H1 (cell line): ENCODE data around the gene COX5B. TPM values are rescaled to one million over a fixed set of nuclear protein-coding genes. Genes with fewer than 3 reads are reported as not detected.

Experiments used
- CREB1 ChIP-seq: IDR thresholded peaks from 2 replicates; pipeline ENCODE4 v1.6.1; 2012; ENCODE audit warnings: inconsistent platforms
- CTBP2 ChIP-seq: IDR thresholded peaks from 2 replicates; pipeline ENCODE4 v1.7.0; 2011; ENCODE audit warnings: borderline replicate concordance, mild to moderate bottlenecking, moderate library complexity, mixed read lengths, low read length; ENCODE audit not compliant: insufficient read depth, insufficient read length
- EP300 ChIP-seq, 2 experiments: IDR thresholded peaks; 1 replicate in 1 of 2; 2 replicates in 1 of 2; pipeline ENCODE4 v1.6.1; 2011 to 2012; ENCODE audit warnings: low read depth in 2 of 2, low read length in 2 of 2, mild to moderate bottlenecking in 2 of 2, borderline replicate concordance in 1 of 2, inconsistent platforms in 1 of 2, moderate library complexity in 1 of 2
- EZH2 ChIP-seq: fragments of 200-600 bp; sonication (generic); IDR thresholded peaks from 2 replicates; pipeline ENCODE4 v1.7.1; 2012; ENCODE audit warnings: low read depth, mild to moderate bottlenecking, moderate library complexity, low read length, inconsistent platforms; ENCODE audit not compliant: severe bottlenecking
- HDAC6 ChIP-seq: IDR thresholded peaks from one replicate; pipeline ENCODE4 v1.7.1; 2012; ENCODE audit warnings: low read depth, mild to moderate bottlenecking, inconsistent platforms, low read length, moderate library complexity
- KDM4A ChIP-seq: IDR thresholded peaks from one replicate; pipeline ENCODE4 v1.7.1; 2012; ENCODE audit warnings: low read depth, mild to moderate bottlenecking, moderate library complexity, low read length, inconsistent platforms; ENCODE audit not compliant: severe bottlenecking
- NANOG ChIP-seq: IDR thresholded peaks from 2 replicates; pipeline ENCODE4 v1.6.1; 2011; ENCODE audit warnings: low read length, low read depth, mild to moderate bottlenecking, inconsistent platforms; ENCODE audit not compliant: insufficient read depth, poor library complexity, severe bottlenecking
- RBBP5 ChIP-seq: IDR thresholded peaks from 2 replicates; pipeline ENCODE4 v1.7.1; 2012; ENCODE audit warnings: low read depth, mild to moderate bottlenecking, inconsistent platforms, low read length, moderate library complexity, borderline replicate concordance
- SIRT6 ChIP-seq: IDR thresholded peaks from one replicate; pipeline ENCODE4 v1.7.1; 2012; ENCODE audit warnings: low read length, inconsistent platforms
- SP1 ChIP-seq: IDR thresholded peaks from 2 replicates; pipeline ENCODE4 v1.6.1; 2011; ENCODE audit warnings: low read depth, low read length
- SRF ChIP-seq: IDR thresholded peaks from 2 replicates; pipeline ENCODE4 v1.6.1; 2011; ENCODE audit warnings: mild to moderate bottlenecking, low read depth, low read length, moderate library complexity
- TAF1 ChIP-seq: IDR thresholded peaks from 2 replicates; pipeline ENCODE4 v1.6.1; 2011; ENCODE audit warnings: mild to moderate bottlenecking, low read depth, low read length
- TAF7 ChIP-seq: optimal IDR thresholded peaks from 2 replicates; pipeline ENCODE3; 2011; ENCODE audit warnings: low read depth, mild to moderate bottlenecking, inconsistent platforms, low read length, moderate library complexity, borderline replicate concordance
- TBP ChIP-seq: IDR thresholded peaks from 2 replicates; pipeline ENCODE4 v1.6.1; 2011; ENCODE audit warnings: low read depth, low read length, improper control_type of control experiment
- TCF12 ChIP-seq: IDR thresholded peaks from 2 replicates; pipeline ENCODE4 v1.6.1; 2011; ENCODE audit warnings: low read depth, mild to moderate bottlenecking, low read length
- YY1 ChIP-seq: IDR thresholded peaks from 2 replicates; pipeline ENCODE4 v1.6.1; 2011; ENCODE audit warnings: low read depth, mild to moderate bottlenecking, low read length
- ZNF274 ChIP-seq: IDR thresholded peaks from 2 replicates; pipeline ENCODE4 v1.7.0; 2012; ENCODE audit warnings: low read length, borderline replicate concordance; ENCODE audit errors: extremely low read depth
- polyA plus RNA-seq, 7 experiments: library from polyadenylated mRNA; depleted of rRNA in 3 of 7; stranded (reverse) in 5 of 7; unstranded in 2 of 7; fragments of >200 nt in 5 of 7; fragments of 200-250 nt in 2 of 7; gene quantifications; 1 replicate in 5 of 7; 2 replicates in 1 of 7; 4 replicates in 1 of 7; pipeline versions ENCODE4 v1.2.1 to v1.2.3, GENCODE V29; 2011 to 2013; ENCODE audit warnings: missing spikeins in 2 of 7, mixed read lengths in 2 of 7
- total RNA-seq: library from RNA; stranded (reverse); fragmentation: NEBNext Ultra II Directional; extraction: Animal tissue kit (Norgen Biotek cat#: 25700); gene quantifications from 2 replicates; pipeline ENCODE4 v1.2.1, GENCODE V29; 2021
- TF ChIP-seq, protein P1 (sequence below): IDR thresholded peaks from 2 replicates; pipeline ENCODE4 v1.6.1; 2011; ENCODE audit warnings: low read depth, mild to moderate bottlenecking, low read length; ENCODE audit not compliant: insufficient read depth
- TF ChIP-seq, protein P2 (sequence below): IDR thresholded peaks from 2 replicates; pipeline ENCODE4 v1.6.1; 2012; ENCODE audit warnings: inconsistent platforms

Gene COX5B
- total and polyA plus RNA-seq, 2 of the 8 experiments (the other 6 are each of a cell fraction or from before 2014, with no cell fraction given): 233 to 468 TPM

GRCh38 chr2:97663962-97664635, 18.2 kb downstream of the COX5B start, which contains the start of gene ACTR1B (continued):
- TF ChIP-seq TCF12: no peak
- peak; percentile 87 for TF ChIP-seq TAF1
- TF ChIP-seq NANOG: no peak
- no peak for TF ChIP-seq HDAC6
- no peak for TF ChIP-seq EZH2
- no peak for TF ChIP-seq SRF
- TF ChIP-seq TBP: peak; percentile 83
- TF ChIP-seq RBBP5: peak; percentile 11; the same call in 1 of the 2 replicates
- no peak for TF ChIP-seq SIRT6
- no peak for TF ChIP-seq YY1
- peak; percentile 87; the same call in 1 of the 2 replicates for TF ChIP-seq SP1
- TF ChIP-seq ZNF274: no peak
- TF ChIP-seq TAF7: no peak
- TF ChIP-seq EP300 (IDR thresholded peaks at IDR 0.05; ENCODE audit: borderline replicate concordance in 1 of 2, low read depth in 2 of 2, low read length in 2 of 2): no peak
- peak; percentile 83 for TF ChIP-seq CREB1
- TF ChIP-seq, protein P1, sequence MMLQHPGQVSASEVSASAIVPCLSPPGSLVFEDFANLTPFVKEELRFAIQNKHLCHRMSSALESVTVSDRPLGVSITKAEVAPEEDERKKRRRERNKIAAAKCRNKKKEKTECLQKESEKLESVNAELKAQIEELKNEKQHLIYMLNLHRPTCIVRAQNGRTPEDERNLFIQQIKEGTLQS: no peak
- TF ChIP-seq, protein P2, sequence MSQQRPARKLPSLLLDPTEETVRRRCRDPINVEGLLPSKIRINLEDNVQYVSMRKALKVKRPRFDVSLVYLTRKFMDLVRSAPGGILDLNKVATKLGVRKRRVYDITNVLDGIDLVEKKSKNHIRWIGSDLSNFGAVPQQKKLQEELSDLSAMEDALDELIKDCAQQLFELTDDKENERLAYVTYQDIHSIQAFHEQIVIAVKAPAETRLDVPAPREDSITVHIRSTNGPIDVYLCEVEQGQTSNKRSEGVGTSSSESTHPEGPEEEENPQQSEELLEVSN: peak; percentile 82
- no peak for TF ChIP-seq CTBP2
- TF ChIP-seq KDM4A: peak; percentile 38
